Right kidney (tissue), 9 donors: Measurements from ENCODE around the gene ZNF20.
A peak's percentile ranks its signal among the peaks of the same experiment; 100 is the strongest.

Source experiments
- DNase-seq: peaks from one replicate; pipeline ENCODE4 v3.0.0-alpha.2; 2016
- long read RNA-seq, 8 donors: transcript quantifications; one replicate each; lab custom pipeline, GENCODE V29; 2026

ZNF20 gene
- long read RNA-seq, donor 1, partial matches to known transcripts, result 0 of 4 reads
- long read RNA-seq, donor 1, other reads (novel, unspliced or antisense), result 0 of 4 reads
- long read RNA-seq, donor 2, partial matches to known transcripts, result 0 of 3 reads
- long read RNA-seq, donor 2, other reads (novel, unspliced or antisense), result 0 of 3 reads
- long read RNA-seq, donor 3, result 0 reads
- long read RNA-seq, donor 4, partial matches to known transcripts, result 0 of 4 reads
- long read RNA-seq, donor 4, other reads (novel, unspliced or antisense), result 0 of 4 reads
- long read RNA-seq, donor 5, partial matches to known transcripts, result 0 of 1 reads
- long read RNA-seq, donor 5, other reads (novel, unspliced or antisense), result 0 of 1 reads
- long read RNA-seq, donor 6, partial matches to known transcripts, result 0 of 2 reads
- long read RNA-seq, donor 6, other reads (novel, unspliced or antisense), result 0 of 2 reads
- long read RNA-seq, donor 7, result 0 reads
- long read RNA-seq, donor 8, partial matches to known transcripts, result 0 of 3 reads
- long read RNA-seq, donor 8, other reads (novel, unspliced or antisense), result 0 of 3 reads

GRCh38 chr19:12139885-12140544, at the start of gene ZNF20:
TSS of gene ZNF20 (minus strand) at chr19:12140350. CDS start at chr19:12140182, 168 bp downstream.
- DNase-seq, result peak; percentile 93

GRCh38 chr19:12187625-12188024, 47.5 kb upstream of the ZNF20 start:
- DNase-seq, result no peak

GRCh38 chr19:12180377-12180776, 40.2 kb upstream of the ZNF20 start:
- DNase-seq, result no peak

- no peak for DNase-seq
Measured at GRCh38 chr19:12166626-12167025, 26.5 kb upstream of the ZNF20 start.

- no peak for DNase-seq
Measured at GRCh38 chr19:12163826-12164225, 23.7 kb upstream of the ZNF20 start.

- peak; percentile 88 for DNase-seq
Measured at GRCh38 chr19:12162882-12163806, 23.0 kb upstream of the ZNF20 start, which contains the start of gene ZNF136. TSS of gene ZNF136 (plus strand) at chr19:12163096. CDS start at chr19:12163204, 108 bp downstream.

GRCh38 chr19:12162513-12162881, 22.3 kb upstream of the ZNF20 start:
- DNase-seq, result no peak

- no peak for DNase-seq
Measured at GRCh38 chr19:12159773-12160414, 19.7 kb upstream of the ZNF20 start.

GRCh38 chr19:12156223-12157058, 16.3 kb upstream of the ZNF20 start, which contains the start of gene ZNF625:
TSS of gene ZNF625 (minus strand) at chr19:12156734. CDS start at chr19:12156558, 176 bp downstream.
- peak; percentile 89 for DNase-seq

GRCh38 chr19:12155324-12155860, 15.2 kb upstream of the ZNF20 start:
- no peak for DNase-seq

- no peak for DNase-seq
Measured at GRCh38 chr19:12145348-12145747, 5.2 kb upstream of the ZNF20 start.

- DNase-seq, result no peak
Measured at GRCh38 chr19:12141405-12141736, 1.2 kb upstream of the ZNF20 start.

GRCh38 chr19:12140545-12141404, 625 bp upstream of the ZNF20 start:
- DNase-seq, result peak; percentile 61

- peak; percentile 43 for DNase-seq
Measured at GRCh38 chr19:12139269-12139668, 881 bp downstream of the ZNF20 start.

- DNase-seq, result no peak
Measured at GRCh38 chr19:12137221-12137940, 2.8 kb downstream of the ZNF20 start.

GRCh38 chr19:12133069-12133468, 7.1 kb downstream of the ZNF20 start:
- no peak for DNase-seq

- no peak for DNase-seq
Measured at GRCh38 chr19:12126707-12127106, 13.4 kb downstream of the ZNF20 start.

- no peak for DNase-seq
Measured at GRCh38 chr19:12117201-12117970, 22.8 kb downstream of the ZNF20 start.
